SK-N-SH (cell line): Measurements from ENCODE around the gene BRAT1. TPM values are rescaled to one million over a fixed set of nuclear protein-coding genes. Genes with fewer than 3 reads are reported as not detected.

ENCODE experiments used
- CTCF ChIA-PET: fragments of 300-600, 350-600 bp; formaldehyde crosslinking; extraction: SDS; loops from one replicate; lab custom pipeline; 2021; lab: Yijun Ruan, JAX
- POLR2A ChIA-PET: fragments of 350-600 bp; sonication (Branson Sonifier 250); formaldehyde crosslinking; extraction: SDS; loops from one replicate; lab custom pipeline; 2020; ENCODE audit warnings: antibody characterized with exemption, inconsistent platforms; lab: Yijun Ruan, JAX
- DNase-seq: peaks from one replicate; pipeline ENCODE4 v3.0.0; 2012
- H2AFZ ChIP-seq: fragments of 200-600 bp; sonication (generic); 2 replicates; pipeline ENCODE4 v1.8.1; 2016; ENCODE audit warnings: antibody characterized with exemption, mild to moderate bottlenecking, low read depth
- H3F3A ChIP-seq: fragments of 200-600 bp; sonication (generic); replicated peaks from 2 replicates; pipeline ENCODE3; 2016; ENCODE audit warnings: antibody characterized with exemption, mild to moderate bottlenecking; ENCODE audit not compliant: insufficient read depth
- H3K27ac ChIP-seq, 2 experiments: fragments of 200-500 bp in 1 of 2; fragments of 200-600 bp in 1 of 2; sonication (Bioruptor generic) in 1 of 2; sonication (generic), shearing (Covaris generic) in 1 of 2; 2 replicates each; pipeline versions ENCODE4 v1.5.1 to v1.6.1; 2014 to 2016; ENCODE audit warnings: low read depth in 2 of 2, inconsistent platforms in 1 of 2, low read length in 1 of 2, mild to moderate bottlenecking in 1 of 2, mixed read lengths in 1 of 2
- H3K27me3 ChIP-seq: fragments of 200-600 bp; sonication (generic), shearing (Covaris generic); 2 replicates; pipeline ENCODE4 v1.6.1; 2016; ENCODE audit warnings: mixed run types; ENCODE audit not compliant: insufficient read depth
- H3K36me3 ChIP-seq, 2 experiments: fragments of 200-500 bp in 1 of 2; fragments of 200-600 bp in 1 of 2; sonication (Bioruptor generic) in 1 of 2; sonication (generic) in 1 of 2; replicated peaks in 1 of 2; 2 replicates each; pipeline versions ENCODE3 to v1.5.1; 2014 to 2016; ENCODE audit warnings: low read length in 1 of 2, mild to moderate bottlenecking in 1 of 2; ENCODE audit not compliant: insufficient read depth in 2 of 2, control insufficient read depth in 1 of 2
- H3K4me1 ChIP-seq, 2 experiments: fragments of 200-500 bp in 1 of 2; fragments of 200-600 bp in 1 of 2; sonication (Bioruptor generic) in 1 of 2; sonication (generic), shearing (Covaris generic) in 1 of 2; 2 replicates each; pipeline versions ENCODE4 v1.5.1 to v1.6.1; 2014 to 2016; ENCODE audit warnings: low read depth in 1 of 2, low read length in 1 of 2, mixed run types in 1 of 2; ENCODE audit not compliant: insufficient read depth in 2 of 2, control insufficient read depth in 1 of 2
- H3K4me2 ChIP-seq: fragments of 200-600 bp; sonication (generic), shearing (Covaris generic); 2 replicates; pipeline ENCODE4 v1.6.1; 2017; ENCODE audit warnings: mixed run types
- H3K4me3 ChIP-seq, 2 experiments: fragments of 200-500 bp in 1 of 2; fragments of 200-600 bp in 1 of 2; sonication (Bioruptor generic) in 1 of 2; sonication (generic), shearing (Covaris generic) in 1 of 2; 2 replicates each; pipeline versions ENCODE4 v1.5.1 to v1.8.1; 2014 to 2016; ENCODE audit warnings: low read depth in 2 of 2, inconsistent platforms in 1 of 2, low read length in 1 of 2, mild to moderate bottlenecking in 1 of 2, mixed read lengths in 1 of 2, moderate library complexity in 1 of 2
- H3K79me2 ChIP-seq: fragments of 200-600 bp; sonication (generic); 2 replicates; pipeline ENCODE4 v1.8.1; 2017; ENCODE audit warnings: mild to moderate bottlenecking; ENCODE audit not compliant: insufficient read depth
- H3K9ac ChIP-seq: fragments of 200-600 bp; sonication (generic); 2 replicates; pipeline ENCODE4 v1.6.1; 2017; ENCODE audit warnings: mixed run types
- H3K9me2 ChIP-seq: fragments of 200-600 bp; sonication (generic); 2 replicates; pipeline ENCODE4 v1.6.1; 2017; ENCODE audit warnings: mixed run types
- H3K9me3 ChIP-seq: fragments of 200-600 bp; sonication (generic); 2 replicates; pipeline ENCODE4 v1.6.1; 2017; ENCODE audit warnings: mixed run types, mild to moderate bottlenecking, moderate library complexity
- H4K20me1 ChIP-seq: fragments of 200-600 bp; sonication (generic); 2 replicates; pipeline ENCODE4 v1.6.1; 2017; ENCODE audit warnings: mild to moderate bottlenecking, mixed run types; ENCODE audit not compliant: insufficient read depth
- ELF1 ChIP-seq: IDR thresholded peaks from 2 replicates; pipeline ENCODE4 v1.4.0; 2012
- FOXJ3 ChIP-seq: sonication (generic); formaldehyde crosslinking; IDR thresholded peaks from 2 replicates; pipeline ENCODE4 v1.5.1; 2020; ENCODE audit warnings: mild to moderate bottlenecking, missing genetic modification reagents
- MXI1 ChIP-seq: IDR thresholded peaks from 2 replicates; pipeline ENCODE4 v1.6.1; 2012; ENCODE audit warnings: mild to moderate bottlenecking, low read depth, low read length, improper control_type of control experiment
- PBX3 ChIP-seq: IDR thresholded peaks from 2 replicates; pipeline ENCODE4; 2012
- REST ChIP-seq: IDR thresholded peaks from 2 replicates; pipeline ENCODE4 v1.6.1; 2012; ENCODE audit warnings: mild to moderate bottlenecking, low read depth, low read length, moderate library complexity
- RFX5 ChIP-seq: IDR thresholded peaks from 2 replicates; pipeline ENCODE4 v1.6.1; 2012; ENCODE audit warnings: mild to moderate bottlenecking, improper control_type of control experiment, low read length
- SIN3A ChIP-seq: IDR thresholded peaks from 2 replicates; pipeline ENCODE4 v1.6.1; 2012; ENCODE audit warnings: low read depth, mild to moderate bottlenecking, low read length, moderate library complexity, borderline replicate concordance
- TEAD4 ChIP-seq: IDR thresholded peaks from 2 replicates; pipeline ENCODE4 v1.4.0; 2012; ENCODE audit warnings: mild to moderate bottlenecking, borderline replicate concordance; ENCODE audit not compliant: insufficient read depth
- USF2 ChIP-seq: fragments of 150-350 bp; IDR thresholded peaks from 2 replicates; pipeline ENCODE4 v1.6.1; 2017; ENCODE audit warnings: antibody characterized with exemption, low read length, low read depth, borderline replicate concordance
- ZBTB33 ChIP-seq: IDR thresholded peaks from 2 replicates; pipeline ENCODE4 v1.4.0; 2012; ENCODE audit warnings: low read depth, borderline replicate concordance
- WGBS: methylation state at CpG from one replicate; pipeline ENCODE4 v1.1.6; 2017; ENCODE audit warnings: low lambda C conversion rate; 5-methylcytosine and 5-hydroxymethylcytosine counted together
- polyA plus RNA-seq, 3 experiments: library from polyadenylated mRNA; depleted of rRNA; stranded (reverse); fragments of >200 nt; gene quantifications; 2 replicates each; pipeline ENCODE4 v1.2.3, GENCODE V29; 2012

BRAT1 gene
- polyA plus RNA-seq, 1 of the 3 experiments (the other 2 are of a cell fraction), result 36.2 TPM

- H3K9ac ChIP-seq, result no peak overlapping the region
- H3K79me2 ChIP-seq, result no peaks in the 10 kb centered on the region
- H3K4me2 ChIP-seq, result no peak overlapping the region
- H3K27ac ChIP-seq, result no peak overlapping the region
- no peak for TF ChIP-seq REST
- TF ChIP-seq ELF1, result no peak
- TF ChIP-seq PBX3, result no peak
- TF ChIP-seq MXI1, result no peak
- TF ChIP-seq SIN3A, result no peak
- TF ChIP-seq TEAD4, result no peak
- H3K9me2 ChIP-seq, result no peaks in the 10 kb centered on the region
- H3K27me3 ChIP-seq, result no peaks in the 10 kb centered on the region
- no peaks in the 10 kb centered on the region for H3K9me3 ChIP-seq
- WGBS, result 91% methylated on average over 19 of the region's 27 CpGs
- DNase-seq, result no peak
- H3K4me1 ChIP-seq, result no peaks in the 10 kb centered on the region; a peak in 1 of 4 replicates
- no peaks in the 10 kb centered on the region for H4K20me1 ChIP-seq
- H3K4me3 ChIP-seq, result no peak overlapping the region
- no peaks in the 10 kb centered on the region for H3F3A ChIP-seq
- ChIA-PET POLR2A (no interaction called here), CTCF (interaction anchor here (1.2 kb wide), 1 partner anchor 143 kb away, joined by 3 read pairs; no protein-coding TSS in a partner anchor)
- H3K36me3 ChIP-seq, result peaks cover 10 to 67% of the 10 kb centered on the region in 2 experiments
- no peak overlapping the region for H2AFZ ChIP-seq
Observed at GRCh38 chr7:2595258-2595860, 40.0 kb upstream of the BRAT1 start.

- H3K4me3 ChIP-seq, result no peak overlapping the region
- CTCF ChIA-PET, result interaction anchor here (0.8 to 1.2 kb wide), 3 partner anchors 11 to 142 kb away, joined by 3 to 4 read pairs (median 3); no protein-coding TSS in a partner anchor
- H3K9ac ChIP-seq, result no peak overlapping the region
- no peak for TF ChIP-seq FOXJ3 (CRISPR knock-in tag)
- TF ChIP-seq PBX3, result no peak
- no peak for TF ChIP-seq ZBTB33
- no peak for TF ChIP-seq USF2
- no peak for TF ChIP-seq RFX5
- TF ChIP-seq, all 33 proteins: peak for 0
- Histone ChIP-seq H3K27ac (no peak overlapping the region), H3K9me2 (no peaks in the 10 kb centered on the region), H3K27me3 (no peaks in the 10 kb centered on the region), H2AFZ (no peak overlapping the region), H3K4me1 (no peaks in the 10 kb centered on the region; a peak in 1 of 4 replicates), H4K20me1 (no peaks in the 10 kb centered on the region), H3K9me3 (no peaks in the 10 kb centered on the region), H3K36me3 (peaks cover 10 to 64% of the 10 kb centered on the region in 2 experiments), H3K4me2 (no peak overlapping the region), H3F3A (no peaks in the 10 kb centered on the region), H3K79me2 (no peaks in the 10 kb centered on the region)
- WGBS, result 92% methylated on average over 10 of the region's 10 CpGs
- DNase-seq, result no peak
- POLR2A ChIA-PET, result no interaction called here
Observed at GRCh38 chr7:2594599-2594998, 39.3 kb upstream of the BRAT1 start.
